Esophagus squamous epithelium (tissue), 5 donors: ENCODE results near the gene OR52B6. TPM values are rescaled to one million over a fixed set of nuclear protein-coding genes. Genes with fewer than 3 reads are reported as not detected.

Experiments
- DNase-seq: peaks from one replicate; lab custom pipeline; 2025; lab: John Stamatoyannopoulos, UW
- H3K27ac ChIP-seq, 4 donors: fragments of 200-600 bp; sonication (generic); one replicate each; pipeline ENCODE4 v1.5.1; 2016 to 2019; ENCODE audit warnings: mild to moderate bottlenecking in 1 of 4
- H3K27me3 ChIP-seq, 4 donors: fragments of 200-600 bp; sonication (generic); 1 replicate in 3 of 4; 2 replicates in 1 of 4; pipeline versions ENCODE4 v1.5.1 to v1.6.0; 2017 to 2021; ENCODE audit warnings: antibody characterized with exemption in 1 of 4
- H3K36me3 ChIP-seq, 3 donors: fragments of 200-600 bp; sonication (generic); one replicate each; pipeline ENCODE4 v1.5.1; 2016 to 2019
- H3K4me1 ChIP-seq, 3 donors: fragments of 200-600 bp; sonication (generic); one replicate each; pipeline ENCODE4 v1.5.1; 2017 to 2019
- H3K4me3 ChIP-seq, 4 donors: fragments of 200-600 bp; sonication (generic); 1 replicate in 3 of 4; 2 replicates in 1 of 4; pipeline ENCODE4 v1.5.1; 2016 to 2019; ENCODE audit warnings: mild to moderate bottlenecking in 2 of 4, moderate library complexity in 1 of 4
- H3K9me3 ChIP-seq, 3 donors: fragments of 200-600 bp; sonication (generic); one replicate each; pipeline ENCODE4 v1.5.1; 2016 to 2019
- POLR2A ChIP-seq, 4 donors: fragments of 450-650 bp; IDR thresholded peaks; one replicate each; pipeline ENCODE4 v1.6.1; 2017; ENCODE audit warnings: antibody characterized with exemption in 4 of 4, mild to moderate bottlenecking in 4 of 4, moderate library complexity in 3 of 4
- WGBS, 2 donors: methylation state at CpG; one replicate each; pipeline ENCODE4 v1.1.5; 2018; 5-methylcytosine and 5-hydroxymethylcytosine counted together
- intact Hi-C: fragments of 100-400 bp; cut with DNase I; formaldehyde crosslinking; loops from one replicate; pipeline ENCODE4 v1.15.0; 2022
- total RNA-seq, 4 donors: library from RNA; depleted of rRNA; stranded (reverse); fragments of >200 nt; gene quantifications; one replicate each; pipeline ENCODE4 v1.1.0, GENCODE V29; 2016
- TF ChIP-seq, protein P1 (sequence below), 6 experiments: fragments of 450-650 bp in 4 of 6; fragments of 200-600 bp in 2 of 6; sonication (generic) in 2 of 6; IDR thresholded peaks; one replicate each; pipeline ENCODE4 v1.5.1; 2016 to 2019; ENCODE audit warnings: antibody characterized with exemption in 6 of 6, mild to moderate bottlenecking in 4 of 6, moderate library complexity in 4 of 6
- donor health status: DM: yes; HTN: yes; CAD: no.

OR52B6 gene
- total RNA-seq, 4 donors from 2014 or later, result not detected

DNA sequence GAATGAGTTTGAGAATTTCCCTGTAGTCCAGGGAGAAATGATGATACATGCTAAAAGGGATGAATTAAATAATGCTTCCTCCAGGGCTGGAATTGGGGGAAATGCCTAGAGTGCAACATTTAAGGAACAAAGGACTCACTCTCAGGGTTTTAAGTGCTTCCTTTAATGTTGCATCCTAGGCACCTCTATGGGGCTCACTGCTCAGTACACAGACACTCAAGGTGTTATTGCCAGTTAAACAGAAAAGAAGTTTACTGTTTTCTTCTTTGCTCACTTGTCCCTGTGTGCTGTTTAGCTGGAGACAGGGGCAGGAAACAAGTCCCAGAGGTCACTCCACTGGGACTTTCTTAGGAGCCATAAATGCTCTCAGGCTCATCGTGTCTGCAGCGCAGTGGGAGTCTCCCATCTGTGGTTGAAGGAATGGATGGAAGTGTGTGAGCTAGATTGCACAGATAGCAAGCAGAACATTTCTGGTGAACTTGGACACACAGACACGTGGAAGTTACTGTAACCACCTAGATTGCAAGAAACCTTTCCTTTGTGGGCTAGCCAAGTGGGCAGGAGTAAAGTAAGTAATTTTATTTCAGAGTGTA, 24.0 kb upstream of the OR52B6 start:
- H3K27ac ChIP-seq, result no peak overlapping the region
- H3K4me1 ChIP-seq, result no peaks in the 10 kb centered on the region
- H3K9me3 ChIP-seq, result no peaks in the 10 kb centered on the region
- no peaks in the 10 kb centered on the region for H3K36me3 ChIP-seq
- no peaks in the 10 kb centered on the region for H3K27me3 ChIP-seq
- TF ChIP-seq POLR2A (IDR thresholded peaks at IDR 0.05), result no peak
- WGBS, 2 donors, result 59 to 71% methylated on average over 3 of the region's 3 CpGs
- H3K4me3 ChIP-seq, result no peak overlapping the region
- DNase-seq, result no peak
- intact Hi-C loops, result no loop called here

DNA sequence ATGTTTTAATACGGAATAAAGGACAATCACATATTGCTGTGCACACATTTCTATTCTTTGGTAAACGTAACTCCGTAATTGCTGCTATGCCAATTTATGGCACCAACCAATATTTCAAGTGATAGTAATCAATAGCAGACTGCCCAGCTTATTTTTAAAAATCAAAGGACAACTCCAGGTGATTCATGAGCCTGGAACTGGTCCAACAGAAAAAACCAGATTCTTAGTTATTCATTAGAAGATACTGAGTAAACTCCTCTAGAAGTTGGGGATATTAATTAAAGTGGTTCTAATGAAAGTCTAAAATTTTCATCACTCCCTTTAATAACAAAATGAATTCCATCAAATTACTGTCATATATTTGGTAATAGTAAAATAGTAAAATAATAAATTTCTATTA, 22.9 kb upstream of the OR52B6 start:
- no peak for DNase-seq
- Histone ChIP-seq H3K4me3 (no peak overlapping the region), H3K27me3 (no peaks in the 10 kb centered on the region), H3K36me3 (no peaks in the 10 kb centered on the region), H3K4me1 (no peaks in the 10 kb centered on the region), H3K9me3 (no peaks in the 10 kb centered on the region), H3K27ac (no peak overlapping the region)
- 57 to 77% methylated on average over 3 of the region's 3 CpGs for WGBS, 2 donors
- intact Hi-C loops, result no loop called here
- TF ChIP-seq POLR2A (IDR thresholded peaks at IDR 0.05), result no peak
- TF ChIP-seq, protein P1, sequence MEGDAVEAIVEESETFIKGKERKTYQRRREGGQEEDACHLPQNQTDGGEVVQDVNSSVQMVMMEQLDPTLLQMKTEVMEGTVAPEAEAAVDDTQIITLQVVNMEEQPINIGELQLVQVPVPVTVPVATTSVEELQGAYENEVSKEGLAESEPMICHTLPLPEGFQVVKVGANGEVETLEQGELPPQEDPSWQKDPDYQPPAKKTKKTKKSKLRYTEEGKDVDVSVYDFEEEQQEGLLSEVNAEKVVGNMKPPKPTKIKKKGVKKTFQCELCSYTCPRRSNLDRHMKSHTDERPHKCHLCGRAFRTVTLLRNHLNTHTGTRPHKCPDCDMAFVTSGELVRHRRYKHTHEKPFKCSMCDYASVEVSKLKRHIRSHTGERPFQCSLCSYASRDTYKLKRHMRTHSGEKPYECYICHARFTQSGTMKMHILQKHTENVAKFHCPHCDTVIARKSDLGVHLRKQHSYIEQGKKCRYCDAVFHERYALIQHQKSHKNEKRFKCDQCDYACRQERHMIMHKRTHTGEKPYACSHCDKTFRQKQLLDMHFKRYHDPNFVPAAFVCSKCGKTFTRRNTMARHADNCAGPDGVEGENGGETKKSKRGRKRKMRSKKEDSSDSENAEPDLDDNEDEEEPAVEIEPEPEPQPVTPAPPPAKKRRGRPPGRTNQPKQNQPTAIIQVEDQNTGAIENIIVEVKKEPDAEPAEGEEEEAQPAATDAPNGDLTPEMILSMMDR (IDR thresholded peaks at IDR 0.05), result no peak

DNA sequence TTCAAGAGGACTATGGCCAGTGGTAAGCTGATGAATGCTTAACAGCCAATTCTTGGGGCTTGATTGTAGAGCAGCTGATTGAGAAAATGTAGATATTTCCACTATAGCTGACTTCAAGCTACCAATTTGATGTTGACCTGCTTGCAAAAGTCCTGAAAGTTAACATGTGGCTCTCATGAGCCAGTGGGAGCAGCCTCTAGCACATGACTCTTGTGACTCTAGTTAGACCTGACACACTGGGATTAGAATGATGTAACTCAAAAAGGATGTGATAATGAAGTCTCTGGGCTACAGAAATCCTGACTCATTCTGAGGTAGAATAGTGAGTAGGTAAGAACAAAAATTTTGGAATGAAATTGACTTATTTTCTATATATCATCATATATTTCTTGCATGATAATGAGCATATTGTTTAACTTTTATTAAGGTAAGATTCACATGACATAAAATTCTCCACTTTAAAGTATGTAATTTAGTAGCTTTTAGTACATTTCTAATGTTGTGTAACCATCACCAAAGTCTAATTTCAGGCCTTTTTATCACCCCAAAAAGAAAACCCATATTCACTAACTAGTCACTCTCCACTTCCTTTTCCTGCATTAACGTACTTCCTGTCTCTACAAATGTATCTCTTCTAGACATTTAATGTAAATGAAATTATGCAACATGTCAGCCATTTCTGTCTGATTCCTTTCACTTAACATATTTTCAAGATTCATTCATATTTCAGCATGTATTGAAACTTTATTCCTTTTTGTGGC, 16.2 kb upstream of the OR52B6 start:
- intact Hi-C loops, result no loop called here
- H3K4me1 ChIP-seq, result no peaks in the 10 kb centered on the region
- 54 to 58% methylated on average over 1 of the region's 1 CpG for WGBS, 2 donors
- no peaks in the 10 kb centered on the region for H3K9me3 ChIP-seq
- TF ChIP-seq, protein P1 (IDR thresholded peaks at IDR 0.05), result no peak
- TF ChIP-seq POLR2A (IDR thresholded peaks at IDR 0.05), result no peak
- DNase-seq, result no peak
- no peak overlapping the region for H3K4me3 ChIP-seq
- no peak overlapping the region for H3K27ac ChIP-seq
- no peaks in the 10 kb centered on the region for H3K36me3 ChIP-seq
- no peaks in the 10 kb centered on the region for H3K27me3 ChIP-seq

DNA sequence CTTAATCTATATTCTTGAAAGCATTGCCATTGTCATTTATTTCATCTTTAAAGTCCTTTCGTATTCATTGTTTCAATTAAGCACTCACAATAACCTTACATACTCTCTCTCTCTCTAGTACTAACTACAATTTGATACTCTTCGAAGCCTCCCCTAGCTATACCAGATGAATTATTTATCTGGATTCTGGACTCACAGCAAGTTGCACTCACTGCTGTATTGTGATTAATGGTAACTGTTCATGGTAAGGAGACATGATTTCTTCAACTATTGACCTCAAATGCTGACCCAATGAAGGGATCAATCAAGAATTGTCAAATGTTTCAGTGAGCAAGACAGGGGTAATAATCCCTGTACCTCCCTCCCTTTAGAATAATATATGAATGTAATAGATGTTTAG, 6.0 kb upstream of the OR52B6 start:
- H3K36me3 ChIP-seq, result no peaks in the 10 kb centered on the region
- intact Hi-C loops, result no loop called here
- H3K27ac ChIP-seq, result no peak overlapping the region
- H3K9me3 ChIP-seq, result no peaks in the 10 kb centered on the region
- TF ChIP-seq, protein P1 (IDR thresholded peaks at IDR 0.05), result no peak
- no peak for TF ChIP-seq POLR2A (IDR thresholded peaks at IDR 0.05)
- no peak for DNase-seq
- no peaks in the 10 kb centered on the region for H3K27me3 ChIP-seq
- WGBS, 2 donors, result 83 to 87% methylated on average over 2 of the region's 2 CpGs
- H3K4me3 ChIP-seq, result no peak overlapping the region
- no peaks in the 10 kb centered on the region for H3K4me1 ChIP-seq

DNA sequence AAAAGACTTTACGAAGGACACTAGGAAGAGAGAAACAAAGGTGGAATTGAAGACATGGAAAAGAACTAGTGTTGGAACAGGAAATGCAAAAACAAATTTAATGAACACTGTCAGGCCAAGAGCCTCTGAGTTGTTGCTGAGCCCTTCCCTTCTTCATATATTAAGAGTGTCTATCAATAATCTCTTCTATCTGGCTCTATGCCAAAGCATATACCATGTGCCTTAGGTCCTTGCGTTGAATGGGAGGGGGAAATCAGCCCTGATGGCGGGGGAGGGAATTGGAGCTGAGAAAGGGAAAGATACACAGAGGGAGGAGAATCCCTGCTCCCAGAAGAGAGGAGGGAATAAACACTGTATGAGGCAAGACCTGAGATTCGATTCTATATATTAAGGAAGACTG, 5.5 kb upstream of the OR52B6 start:
- no peaks in the 10 kb centered on the region for H3K9me3 ChIP-seq
- TF ChIP-seq, protein P1 (IDR thresholded peaks at IDR 0.05), result no peak
- no peaks in the 10 kb centered on the region for H3K36me3 ChIP-seq
- no peaks in the 10 kb centered on the region for H3K4me1 ChIP-seq
- no peak overlapping the region for H3K4me3 ChIP-seq
- no peak for DNase-seq
- 57 to 75% methylated on average over 4 of the region's 4 CpGs for WGBS, 2 donors
- H3K27me3 ChIP-seq, result no peaks in the 10 kb centered on the region
- H3K27ac ChIP-seq, result no peak overlapping the region
- intact Hi-C loops, result no loop called here
